GM15510 (cell line): ENCODE results near the gene NR1H4.

Experiments used
- POLR2A ChIP-seq: IDR thresholded peaks from 3 replicates; pipeline ENCODE4 v1.6.1; 2011; ENCODE audit warnings: borderline replicate concordance; ENCODE audit not compliant: insufficient read length; ENCODE audit errors: extremely low read depth

NR1H4 gene

DNA sequence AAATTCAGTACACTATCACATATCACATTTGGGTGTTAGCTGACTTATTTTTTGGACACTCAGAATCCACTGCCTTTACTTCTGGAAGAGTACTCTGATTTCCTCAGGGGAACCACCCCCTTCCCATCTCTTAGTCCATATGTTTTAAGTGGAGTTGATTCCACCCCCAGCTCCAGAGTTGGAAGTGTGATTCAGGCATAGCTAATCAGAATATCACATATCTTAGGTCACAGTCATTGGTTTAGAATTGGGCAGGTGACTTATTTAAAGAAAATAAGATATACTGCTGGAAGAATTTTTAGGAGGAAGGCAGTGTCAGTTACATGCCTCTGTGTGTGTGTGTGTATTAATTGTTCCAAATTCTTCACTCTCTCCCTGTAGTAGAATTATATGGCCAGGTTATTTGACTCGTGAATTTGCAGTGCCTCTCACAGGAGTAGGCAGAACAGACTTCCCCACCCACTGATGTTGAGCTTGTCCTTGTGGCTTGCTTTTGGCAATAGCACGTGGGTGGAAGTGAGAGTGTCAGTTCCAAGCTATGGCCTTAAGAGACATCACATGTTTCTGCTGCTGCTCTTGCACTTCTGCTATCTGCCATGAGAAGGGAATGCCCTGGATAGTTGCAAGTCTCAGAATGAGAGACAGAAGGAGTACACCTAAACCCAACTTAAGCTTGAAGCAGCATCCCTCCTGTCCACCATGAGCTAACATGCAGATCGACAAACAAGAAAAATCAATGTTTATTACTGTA lies 93.4 kb downstream of the NR1H4 start:
- TF ChIP-seq POLR2A, result no peak

GRCh38 chr12:100567945-100568344 lies 94.3 kb downstream of the NR1H4 start:
- TF ChIP-seq POLR2A, result no peak

GRCh38 chr12:100572184-100572583 lies 98.5 kb downstream of the NR1H4 start:
- no peak for TF ChIP-seq POLR2A

- peak; percentile 51 for TF ChIP-seq POLR2A
Measured at GRCh38 chr12:100573292-100574186, 99.9 kb downstream of the NR1H4 start, which contains the start of gene GAS2L3. TSS of gene GAS2L3 (plus strand) at chr12:100573684. CDS start at chr12:100594905, 21,221 bp downstream.

GRCh38 chr12:100574187-100575074 lies 100.8 kb downstream of the NR1H4 start:
- TF ChIP-seq POLR2A, result no peak

- TF ChIP-seq POLR2A, result no peak
Measured at GRCh38 chr12:100576331-100577036, 102.8 kb downstream of the NR1H4 start.

GRCh38 chr12:100578923-100579322 lies 105.3 kb downstream of the NR1H4 start:
- no peak for TF ChIP-seq POLR2A

DNA sequence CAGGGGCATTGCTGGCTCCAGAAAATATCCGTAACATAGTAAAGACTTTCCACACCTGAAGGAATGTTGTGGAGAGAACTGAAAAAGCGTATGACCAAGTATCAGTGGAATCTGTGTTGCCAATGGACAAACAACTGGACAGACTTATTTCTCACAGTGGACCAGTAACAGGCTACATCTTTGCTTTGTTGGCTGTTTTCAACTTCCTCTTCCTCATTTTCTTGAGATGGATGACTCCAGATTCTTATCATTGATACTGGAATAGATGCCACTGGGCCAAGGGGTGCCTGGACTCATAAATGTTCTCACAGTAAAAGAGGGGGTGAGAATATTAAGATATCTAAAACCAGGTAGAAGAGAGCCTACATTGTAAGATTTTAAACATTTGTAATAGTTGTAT lies 106.2 kb downstream of the NR1H4 start:
- no peak for TF ChIP-seq POLR2A

DNA sequence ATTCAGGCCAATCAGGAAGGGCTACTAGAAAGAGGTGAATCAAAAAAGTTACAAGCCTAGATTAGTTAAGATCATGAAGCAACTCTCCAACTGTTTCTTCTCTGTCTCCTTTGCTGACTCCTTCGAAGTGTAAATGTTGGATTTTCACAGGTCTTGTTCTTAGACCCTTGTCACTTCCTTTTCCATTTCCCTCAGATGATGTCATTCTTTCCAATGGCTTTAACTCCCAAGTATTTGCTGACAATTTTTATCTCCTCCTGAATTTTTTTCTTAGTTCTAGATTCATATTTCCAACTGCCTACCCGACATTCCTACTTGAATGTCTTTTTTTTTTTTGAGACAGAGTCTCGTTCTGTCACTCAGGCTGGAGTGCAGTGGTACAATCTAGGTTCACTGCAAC lies 110.6 kb downstream of the NR1H4 start:
- TF ChIP-seq POLR2A, result no peak

DNA sequence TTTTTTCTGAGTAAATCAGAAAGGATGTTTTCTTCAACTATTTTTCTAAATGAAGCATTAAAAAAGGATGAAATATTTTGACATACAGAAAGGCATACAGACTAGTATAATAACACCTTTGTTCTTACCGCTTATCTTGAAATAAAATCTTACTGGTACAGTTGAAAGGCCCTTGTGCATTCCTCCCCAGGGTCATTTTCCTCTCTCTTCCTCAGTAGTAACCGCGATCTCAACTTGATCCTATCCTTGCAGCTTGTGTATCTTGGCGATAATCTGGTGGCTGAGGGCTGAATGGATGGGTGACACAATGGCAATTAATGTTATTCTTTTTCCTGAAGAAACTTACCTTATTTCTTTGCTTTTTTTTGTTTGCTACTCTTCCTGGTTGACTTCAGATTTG lies 118.3 kb downstream of the NR1H4 start:
- TF ChIP-seq POLR2A, result no peak

DNA sequence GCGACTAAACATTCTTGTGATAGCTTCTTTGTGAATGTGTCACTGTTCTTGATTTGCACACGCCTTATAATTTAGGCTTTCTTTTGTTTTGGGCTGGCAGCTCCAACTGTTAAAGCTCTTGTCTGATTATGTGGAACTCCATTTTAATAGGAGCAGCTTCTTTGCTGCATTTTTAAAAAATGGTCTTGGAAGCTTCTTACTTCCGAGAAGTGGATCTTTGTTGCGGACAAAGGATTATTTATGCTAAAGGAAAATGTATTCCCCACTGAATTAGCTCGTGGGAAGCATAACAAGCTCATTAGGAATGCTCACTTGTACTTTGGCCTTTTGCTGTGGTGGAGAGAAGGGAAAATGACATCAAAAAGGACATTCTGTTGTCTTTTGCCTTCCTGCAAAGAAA lies 119.8 kb downstream of the NR1H4 start:
- no peak for TF ChIP-seq POLR2A

DNA sequence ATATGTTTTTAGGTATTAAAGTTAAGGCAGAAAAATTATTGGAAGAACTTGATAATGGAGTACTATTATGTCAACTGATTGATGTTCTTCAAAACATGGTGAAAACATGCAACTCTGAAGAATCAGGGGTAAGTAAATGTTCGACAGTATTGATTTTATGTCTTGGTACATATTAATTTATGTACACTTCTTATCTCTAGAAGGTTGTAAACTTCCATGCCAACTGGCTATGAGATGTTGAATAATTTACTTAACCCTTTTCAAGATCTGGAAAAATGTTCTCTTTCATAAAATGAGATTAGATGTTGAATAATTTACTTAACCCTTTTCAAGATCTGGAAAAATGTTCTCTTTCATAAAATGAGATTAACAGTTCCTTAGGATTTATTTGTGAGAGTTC lies 128.0 kb downstream of the NR1H4 start:
- TF ChIP-seq POLR2A, result no peak

GRCh38 chr12:100608776-100609175 lies 135.1 kb downstream of the NR1H4 start:
- TF ChIP-seq POLR2A, result no peak
